Transverse colon (tissue), 3 donors: Measurements from ENCODE around the gene ROR1.

Source experiments
- CTCF ChIP-seq, 5 experiments: fragments of 200-600 bp in 3 of 5; fragments of 450-650 bp in 2 of 5; sonication (generic) in 3 of 5; IDR thresholded peaks; 1 replicate in 2 of 5; 2 replicates in 3 of 5; pipeline ENCODE4 v1.5.1; 2016 to 2017; ENCODE audit warnings: antibody characterized with exemption in 5 of 5, inconsistent platforms in 3 of 5, mild to moderate bottlenecking in 2 of 5, moderate library complexity in 1 of 5
- EP300 ChIP-seq: sonication (generic); formaldehyde crosslinking; IDR thresholded peaks from one replicate; pipeline ENCODE4 v1.6.1; 2017; ENCODE audit warnings: antibody characterized with exemption, low read depth
- POLR2A ChIP-seq: fragments of 450-650 bp; IDR thresholded peaks from one replicate; pipeline ENCODE4 v1.6.1; 2016; ENCODE audit warnings: antibody characterized with exemption, mild to moderate bottlenecking, moderate library complexity

DNA sequence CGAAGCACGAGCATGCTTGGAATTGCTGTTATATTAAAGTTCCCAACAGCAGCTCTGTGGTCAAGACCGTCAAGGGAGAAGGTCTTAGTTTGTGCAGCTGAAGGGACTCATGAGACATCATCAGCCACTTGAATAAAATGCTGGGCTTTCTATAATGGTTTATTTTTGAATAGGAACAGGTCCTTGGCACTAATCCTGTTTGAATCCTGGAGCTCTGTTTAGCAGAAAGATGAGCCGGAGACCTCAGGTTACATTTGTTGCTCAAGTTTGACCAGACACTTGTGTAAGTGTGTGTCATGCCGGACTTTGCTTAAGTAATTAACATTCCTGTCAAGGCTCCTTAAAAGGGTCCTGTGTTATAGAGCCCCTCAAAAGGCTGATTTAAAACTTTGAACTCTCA, 186.5 kb downstream of the ROR1 start:
- TF ChIP-seq POLR2A: no peak
- TF ChIP-seq CTCF (IDR thresholded peaks at IDR 0.05): no peak
- no peak for TF ChIP-seq EP300
